Karpas-422 (cell line): ENCODE results near the gene ZFP30. TPM values are rescaled to one million over a fixed set of nuclear protein-coding genes. Genes with fewer than 3 reads are reported as not detected.

ENCODE experiments used
- DNase-seq: peaks from one replicate; pipeline ENCODE4 v3.0.0-alpha.2; 2015
- H2AFZ ChIP-seq: fragments of 200-600 bp; sonication (generic); 2 replicates; pipeline ENCODE4 v1.6.1; 2014; ENCODE audit warnings: antibody characterized with exemption, low read length, mixed read lengths
- H3K27ac ChIP-seq: fragments of 200-600 bp; sonication (generic); 2 replicates; pipeline ENCODE4 v1.5.1; 2014; ENCODE audit warnings: mild to moderate bottlenecking, low read length, moderate library complexity
- H3K27me3 ChIP-seq: fragments of 200-600 bp; sonication (generic); 2 replicates; pipeline ENCODE4 v1.6.1; 2014; ENCODE audit warnings: low read length, mixed read lengths
- H3K36me3 ChIP-seq: fragments of 200-600 bp; sonication (generic); 2 replicates; pipeline ENCODE4 v1.6.1; 2014; ENCODE audit warnings: low read length, mixed read lengths; ENCODE audit not compliant: insufficient read depth
- H3K4me1 ChIP-seq: fragments of 200-600 bp; sonication (generic); 2 replicates; pipeline ENCODE4 v1.6.1; 2014; ENCODE audit warnings: mild to moderate bottlenecking, low read length, mixed read lengths
- H3K4me2 ChIP-seq: fragments of 200-600 bp; sonication (generic); 2 replicates; pipeline ENCODE4 v1.6.1; 2014; ENCODE audit warnings: low read length, low read depth, mild to moderate bottlenecking; ENCODE audit not compliant: poor library complexity, severe bottlenecking
- H3K4me3 ChIP-seq: fragments of 200-600 bp; sonication (generic); 2 replicates; pipeline ENCODE4 v1.5.1; 2014; ENCODE audit warnings: mild to moderate bottlenecking, antibody characterized with exemption, low read length, mixed read lengths
- H3K79me2 ChIP-seq: fragments of 200-600 bp; sonication (generic); 2 replicates; pipeline ENCODE4 v1.6.1; 2014; ENCODE audit warnings: mild to moderate bottlenecking, low read length, mixed read lengths
- H3K9ac ChIP-seq: fragments of 200-600 bp; sonication (generic); 2 replicates; pipeline ENCODE4 v1.6.0; 2014; ENCODE audit warnings: low read length
- H3K9me2 ChIP-seq: fragments of 200-600 bp; sonication (generic), shearing (Covaris generic); replicated peaks from 2 replicates; pipeline ENCODE4 v1.6.0; 2014; ENCODE audit warnings: mild to moderate bottlenecking, low read length, moderate library complexity; ENCODE audit not compliant: insufficient read depth
- H3K9me3 ChIP-seq: fragments of 300-700, 200-600 bp; sonication (generic); 2 replicates; pipeline ENCODE4 v1.6.1; 2014; ENCODE audit warnings: low read length, mixed read lengths
- H4K20me1 ChIP-seq: fragments of 200-600 bp; sonication (generic); 2 replicates; pipeline ENCODE4 v1.6.1; 2014; ENCODE audit warnings: mild to moderate bottlenecking, antibody characterized with exemption, low read length, low read depth; ENCODE audit not compliant: insufficient read depth
- total RNA-seq: library from RNA; depleted of rRNA; stranded (reverse); fragments of >200 nt; shearing (Covaris generic); gene quantifications from 2 replicates; pipeline ENCODE4 v1.2.3, GENCODE V29; 2014; ENCODE audit warnings: low replicate concordance; rRNA removed

The ZFP30 gene
- total RNA-seq, result 15.4 and 17.8 TPM in 2 replicates

- peak; percentile 92 for DNase-seq
- Histone ChIP-seq H3K9me2 (no peaks in the 10 kb centered on the region), H2AFZ (peak within 1 kb of the TSS; percentile 90), H3K27ac (peak within 1 kb of the TSS; percentile 73), H3K4me1 (peaks cover 15% of the 10 kb centered on the region), H3K9ac (peak within 1 kb of the TSS; percentile 94), H3K79me2 (peaks cover 49% of the 10 kb centered on the region), H3K36me3 (peaks cover 30% of the 10 kb centered on the region), H4K20me1 (no peaks in the 10 kb centered on the region), H3K9me3 (peaks cover 31% of the 10 kb centered on the region), H3K4me2 (peak within 1 kb of the TSS; percentile 88), H3K27me3 (no peaks in the 10 kb centered on the region), H3K4me3 (peak within 1 kb of the TSS; percentile 92)
Observed at GRCh38 chr19:37655301-37655688, at the start of gene ZFP30. ZFP30 (minus strand) TSS chr19:37655465; CDS start chr19:37647822, 7,643 bp downstream.

- Histone ChIP-seq H2AFZ (no peak overlapping the region), H3K9me2 (no peaks in the 10 kb centered on the region), H3K36me3 (peaks cover 70% of the 10 kb centered on the region), H3K27me3 (no peaks in the 10 kb centered on the region), H3K27ac (no peak overlapping the region), H3K79me2 (no peaks in the 10 kb centered on the region), H4K20me1 (no peaks in the 10 kb centered on the region), H3K9me3 (peaks cover 21% of the 10 kb centered on the region), H3K4me3 (no peak overlapping the region), H3K4me2 (no peak overlapping the region), H3K4me1 (no peaks in the 10 kb centered on the region), H3K9ac (no peak overlapping the region)
- DNase-seq, result no peak
Observed at GRCh38 chr19:37699057-37699456, 43.8 kb upstream of the ZFP30 start.

- H3K27ac ChIP-seq, result no peak overlapping the region
- no peaks in the 10 kb centered on the region for H3K27me3 ChIP-seq
- no peaks in the 10 kb centered on the region for H4K20me1 ChIP-seq
- no peaks in the 10 kb centered on the region for H3K9me2 ChIP-seq
- H3K9me3 ChIP-seq, result peaks cover 21% of the 10 kb centered on the region
- no peaks in the 10 kb centered on the region for H3K79me2 ChIP-seq
- no peak for DNase-seq
- no peak overlapping the region for H3K4me3 ChIP-seq
- H2AFZ ChIP-seq, result no peak overlapping the region
- H3K4me1 ChIP-seq, result no peaks in the 10 kb centered on the region
- H3K4me2 ChIP-seq, result no peak overlapping the region
- H3K9ac ChIP-seq, result no peak overlapping the region
- peaks cover 62% of the 10 kb centered on the region for H3K36me3 ChIP-seq
Observed at GRCh38 chr19:37698216-37698615, 43.0 kb upstream of the ZFP30 start.

- Histone ChIP-seq H3K4me1 (peaks cover 14% of the 10 kb centered on the region; the same call in 1 of the 2 replicates), H3K27me3 (no peaks in the 10 kb centered on the region), H3K9me2 (no peaks in the 10 kb centered on the region), H3K4me3 (no peak overlapping the region), H4K20me1 (no peaks in the 10 kb centered on the region), H3K9me3 (peaks cover 14% of the 10 kb centered on the region; the same call in 1 of the 2 replicates), H3K36me3 (peaks cover 39% of the 10 kb centered on the region), H3K27ac (no peak overlapping the region), H3K79me2 (peaks cover 4% of the 10 kb centered on the region; the same call in 1 of the 2 replicates), H3K4me2 (no peak overlapping the region), H2AFZ (no peak overlapping the region), H3K9ac (no peak overlapping the region)
- DNase-seq, result no peak
Observed at GRCh38 chr19:37695144-37695899, 40.1 kb upstream of the ZFP30 start.

- no peaks in the 10 kb centered on the region for H4K20me1 ChIP-seq
- peak overlapping the region; percentile 93 for H3K4me2 ChIP-seq
- H3K9ac ChIP-seq, result no peak overlapping the region
- no peak overlapping the region for H3K27ac ChIP-seq
- H3K9me2 ChIP-seq, result no peaks in the 10 kb centered on the region
- H3K36me3 ChIP-seq, result peaks cover 16% of the 10 kb centered on the region
- no peaks in the 10 kb centered on the region for H3K27me3 ChIP-seq
- H2AFZ ChIP-seq, result no peak overlapping the region
- DNase-seq, result peak; percentile 51
- no peaks in the 10 kb centered on the region; the same call in 1 of the 2 replicates for H3K9me3 ChIP-seq
- peaks cover 14% of the 10 kb centered on the region; the same call in 1 of the 2 replicates for H3K4me1 ChIP-seq
- peak overlapping the region; percentile 85 for H3K4me3 ChIP-seq
- H3K79me2 ChIP-seq, result peaks cover 4% of the 10 kb centered on the region; the same call in 1 of the 2 replicates
Observed at GRCh38 chr19:37692956-37693620, 37.8 kb upstream of the ZFP30 start.

- Histone ChIP-seq H3K4me3 (peak overlapping the region; percentile 85), H2AFZ (peak overlapping the region; percentile 98), H3K9ac (peak overlapping the region; percentile 85)
Observed at GRCh38 chr19:37691881-37692504, 36.7 kb upstream of the ZFP30 start.

GRCh38 chr19:37683520-37683919, 28.3 kb upstream of the ZFP30 start:
- no peak overlapping the region for H3K4me2 ChIP-seq
- no peaks in the 10 kb centered on the region for H4K20me1 ChIP-seq
- DNase-seq, result no peak
- no peak overlapping the region for H3K9ac ChIP-seq
- H3K9me3 ChIP-seq, result peaks cover 19% of the 10 kb centered on the region
- H3K4me3 ChIP-seq, result no peak overlapping the region
- no peaks in the 10 kb centered on the region for H3K9me2 ChIP-seq
- H3K79me2 ChIP-seq, result no peaks in the 10 kb centered on the region
- no peaks in the 10 kb centered on the region for H3K27me3 ChIP-seq
- H3K36me3 ChIP-seq, result peaks cover 6% of the 10 kb centered on the region; the same call in 1 of the 2 replicates
- H2AFZ ChIP-seq, result no peak overlapping the region
- no peak overlapping the region for H3K27ac ChIP-seq
- no peaks in the 10 kb centered on the region for H3K4me1 ChIP-seq

More at GRCh38 chr19:37691881-37692504, 36.7 kb upstream of the ZFP30 start:
- Histone ChIP-seq H3K4me2 (peak overlapping the region; percentile 93), H3K36me3 (peaks cover 7% of the 10 kb centered on the region), H3K27me3 (no peaks in the 10 kb centered on the region), H3K9me3 (no peaks in the 10 kb centered on the region; the same call in 1 of the 2 replicates), H4K20me1 (no peaks in the 10 kb centered on the region), H3K9me2 (no peaks in the 10 kb centered on the region), H3K79me2 (peaks cover 4% of the 10 kb centered on the region; the same call in 1 of the 2 replicates), H3K27ac (peak overlapping the region; percentile 35), H3K4me1 (peaks cover 14% of the 10 kb centered on the region; the same call in 1 of the 2 replicates)
- peak; percentile 95 for DNase-seq
